Natural killer cell (primary cell): Measurements from ENCODE around the gene PLA1A. TPM values are rescaled to one million over a fixed set of nuclear protein-coding genes. Genes with fewer than 3 reads are reported as not detected.

ENCODE experiments used
- ATAC-seq, 3 donors: fragments of 150-1000 bp in 2 of 3; fragments of 200-7000 bp in 1 of 3; cut with Tn5 transposase; 1 replicate in 1 of 3; 2 replicates in 2 of 3; pipeline ENCODE4 v1.10.0; 2021; ENCODE audit warnings: mild to moderate bottlenecking in 2 of 3, moderate library complexity in 2 of 3
- DNase-seq, 2 donors: peaks; one replicate each; pipeline versions ENCODE4 v3.0.0 to v3.0.0-alpha.2; 2013 to 2021; ENCODE audit warnings: mixed read lengths in 1 of 2
- H3K27ac ChIP-seq: one replicate; pipeline ENCODE4 v1.5.1; 2013; ENCODE audit warnings: mild to moderate bottlenecking, low read length
- H3K27me3 ChIP-seq: one replicate; pipeline ENCODE4 v1.6.1; 2013; ENCODE audit warnings: low read length; ENCODE audit not compliant: control insufficient read depth, insufficient read depth
- H3K36me3 ChIP-seq: one replicate; pipeline ENCODE4 v1.6.1; 2013; ENCODE audit warnings: low read length; ENCODE audit not compliant: control insufficient read depth, insufficient read depth
- H3K4me1 ChIP-seq: one replicate; pipeline ENCODE4 v1.6.1; 2013; ENCODE audit warnings: low read length; ENCODE audit not compliant: control insufficient read depth, insufficient read depth
- H3K4me3 ChIP-seq: one replicate; pipeline ENCODE4 v1.5.1; 2013; ENCODE audit warnings: low read length
- H3K9me3 ChIP-seq: one replicate; pipeline ENCODE4 v1.6.1; 2013; ENCODE audit warnings: low read length; ENCODE audit not compliant: control insufficient read depth, insufficient read depth
- H3K27ac Mint-ChIP-seq, 2 donors: one replicate each; pipeline ENCODE4 v1.8.0; 2022; ENCODE audit warnings: mild to moderate bottlenecking in 2 of 2, mixed read lengths in 2 of 2, moderate library complexity in 1 of 2
- H3K27me3 Mint-ChIP-seq, 2 donors: one replicate each; pipeline ENCODE4 v1.8.0; 2022; ENCODE audit warnings: low read depth in 2 of 2, mixed read lengths in 2 of 2
- H3K36me3 Mint-ChIP-seq: one replicate; pipeline ENCODE4 v1.8.0; 2022; ENCODE audit warnings: mixed read lengths
- H3K4me1 Mint-ChIP-seq, 2 donors: one replicate each; pipeline ENCODE4 v1.8.0; 2022; ENCODE audit warnings: mixed read lengths in 2 of 2
- H3K4me3 Mint-ChIP-seq: one replicate; pipeline ENCODE4 v1.8.0; 2022; ENCODE audit warnings: mild to moderate bottlenecking, moderate library complexity, mixed read lengths
- H3K9me3 Mint-ChIP-seq, 2 donors: one replicate each; pipeline ENCODE4 v1.8.0; 2022; ENCODE audit warnings: mixed read lengths in 2 of 2
- CTCF ChIP-seq: fragments of 200-600 bp; IDR thresholded peaks from one replicate; pipeline ENCODE4 v1.8.0; 2022; ENCODE audit warnings: antibody characterized with exemption
- WGBS: methylation state at CpG from one replicate; pipeline ENCODE4 v1.1.7; 2013; ENCODE audit warnings: missing lambda C conversion rate; ENCODE audit not compliant: insufficient coverage; 5-methylcytosine and 5-hydroxymethylcytosine counted together
- intact Hi-C: fragments of 100-400 bp; cut with micrococcal nuclease; formaldehyde crosslinking; loops from one replicate; pipeline ENCODE4 v1.14.2; 2022
- total RNA-seq, 4 donors: library from RNA; stranded (reverse); fragments of 120-200 nt in 1 of 4; gene quantifications; one replicate each; pipeline versions ENCODE4 v1.2.3 to v1.2.4, GENCODE V29; 2013 to 2022

Gene PLA1A
- total RNA-seq, 3 donors from 2014 or later (not counting 1 experiment from before 2014, with no cell fraction given): 0.20 to 0.34 TPM; not detected in 1

GRCh38 chr3:119620899-119621298 is 23.2 kb downstream of the PLA1A start:
- Histone ChIP-seq H3K4me1 (no peaks in the 10 kb centered on the region), H3K36me3 (no peaks in the 10 kb centered on the region), H3K27me3 (no peaks in the 10 kb centered on the region), H3K27ac (no peak overlapping the region), H3K4me3 (no peak overlapping the region), H3K9me3 (no peaks in the 10 kb centered on the region)
- Mint-ChIP-seq H3K27me3 (peaks cover 0 to 9% of the 10 kb centered on the region in 2 donors), H3K9me3 (no peaks in the 10 kb centered on the region), H3K4me1 (no peaks in the 10 kb centered on the region), H3K4me3 (no peak overlapping the region), H3K27ac (no peak overlapping the region), H3K36me3 (no peaks in the 10 kb centered on the region)
- DNase-seq (no peak), ATAC-seq (no peak)
- intact Hi-C loops: no loop called here
- WGBS: 98% methylated on average over 5 of the region's 5 CpGs
- TF ChIP-seq CTCF: no peak

- Histone ChIP-seq H3K36me3 (no peaks in the 10 kb centered on the region), H3K27me3 (no peaks in the 10 kb centered on the region), H3K4me3 (no peak overlapping the region), H3K27ac (no peak overlapping the region), H3K9me3 (no peaks in the 10 kb centered on the region), H3K4me1 (peaks cover 19% of the 10 kb centered on the region)
- DNase-seq (no peak), ATAC-seq (no peak)
- H3K4me1 Mint-ChIP-seq: peaks cover 0 to 21% of the 10 kb centered on the region in 2 donors
- no peak overlapping the region for H3K4me3 Mint-ChIP-seq
- intact Hi-C loops: no loop called here
- no peaks in the 10 kb centered on the region for H3K9me3 Mint-ChIP-seq
- no peaks in the 10 kb centered on the region for H3K36me3 Mint-ChIP-seq
- WGBS: 93% methylated on average over 8 of the region's 9 CpGs
- TF ChIP-seq CTCF: no peak
- peaks cover 0 to 7% of the 10 kb centered on the region in 2 donors for H3K27me3 Mint-ChIP-seq
- H3K27ac Mint-ChIP-seq: no peak overlapping the region
Observed at GRCh38 chr3:119624002-119624720, 26.5 kb downstream of the PLA1A start.

GRCh38 chr3:119625451-119626153 is 27.9 kb downstream of the PLA1A start:
- peaks cover 0 to 21% of the 10 kb centered on the region in 2 donors for H3K4me1 Mint-ChIP-seq
- WGBS: 92% methylated on average over 8 of the region's 8 CpGs
- H3K4me3 ChIP-seq: no peak overlapping the region
- DNase-seq (no peak), ATAC-seq (no peak)
- intact Hi-C loops: no loop called here
- H3K27me3 Mint-ChIP-seq: peaks cover 0 to 3% of the 10 kb centered on the region in 2 donors
- H3K27ac ChIP-seq: no peak overlapping the region
- H3K4me1 ChIP-seq: peaks cover 21% of the 10 kb centered on the region
- no peaks in the 10 kb centered on the region for H3K9me3 Mint-ChIP-seq
- H3K27ac Mint-ChIP-seq: no peak overlapping the region
- H3K27me3 ChIP-seq: no peaks in the 10 kb centered on the region
- H3K9me3 ChIP-seq: no peaks in the 10 kb centered on the region
- no peak for TF ChIP-seq CTCF
- no peaks in the 10 kb centered on the region for H3K36me3 Mint-ChIP-seq
- H3K4me3 Mint-ChIP-seq: no peak overlapping the region
- no peaks in the 10 kb centered on the region for H3K36me3 ChIP-seq
